ENCODE results near the gene UTP18.

Gene UTP18

GRCh38 chr17:51245535-51245934 lies 14.8 kb upstream of the UTP18 start:
- no peak for DNase-seq (ENCODE audit: extremely low read depth, low read depth)
- TF ChIP-seq CTCF (IDR thresholded peaks at IDR 0.05; ENCODE audit: low read depth, low read length), result no peak

- no peak for TF ChIP-seq CTCF (IDR thresholded peaks at IDR 0.05; ENCODE audit: low read depth, low read length)
- no peak for DNase-seq (ENCODE audit: extremely low read depth, low read depth)
These were observed 10.0 kb upstream of the UTP18 start for GRCh38 chr17:51250314-51250840.

DNA sequence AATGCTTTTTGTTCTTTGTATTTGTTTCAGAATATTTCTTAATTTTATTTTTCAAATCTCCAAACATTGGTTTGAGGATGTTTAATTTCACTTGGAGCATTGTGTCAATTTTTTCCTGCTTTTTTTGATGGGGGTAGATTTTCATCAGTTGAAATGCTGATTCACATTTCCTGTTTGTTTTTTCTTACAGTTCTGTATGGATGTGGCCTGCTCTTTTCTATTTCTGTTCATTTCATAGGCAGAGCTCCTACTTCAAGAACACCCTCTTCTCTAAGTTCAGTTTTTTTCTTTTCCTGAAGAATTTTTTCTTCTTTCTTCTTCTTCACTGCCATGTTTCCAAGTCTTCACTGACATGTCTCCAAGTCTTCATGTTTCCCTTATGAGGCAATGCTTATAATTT lies 9.3 kb upstream of the UTP18 start:
- DNase-seq (ENCODE audit: extremely low read depth, low read depth), result no peak
- no peak for TF ChIP-seq CTCF (IDR thresholded peaks at IDR 0.05; ENCODE audit: low read depth, low read length)

DNA sequence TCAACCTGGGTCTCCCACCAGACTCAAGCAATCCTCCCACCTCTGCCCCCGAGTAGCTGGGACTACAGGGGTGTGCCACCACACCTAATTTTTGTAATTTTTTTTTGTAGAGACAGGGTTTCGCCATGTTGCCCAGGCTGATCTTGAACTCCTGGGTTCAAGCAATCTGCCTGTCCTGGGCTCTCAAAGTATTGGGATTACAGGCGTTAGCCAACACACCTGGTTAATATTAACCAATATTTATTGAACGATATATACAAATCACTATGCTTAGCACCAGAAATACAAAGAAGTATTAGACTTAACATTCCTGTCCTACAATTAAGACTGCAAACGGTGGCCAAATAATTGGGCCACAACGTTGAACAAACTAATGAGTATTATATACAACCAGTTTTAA lies 4.7 kb upstream of the UTP18 start:
- no peak for TF ChIP-seq CTCF (IDR thresholded peaks at IDR 0.05; ENCODE audit: low read depth, low read length)
- DNase-seq (ENCODE audit: extremely low read depth, low read depth), result no peak

GRCh38 chr17:51256101-51256500 lies 4.2 kb upstream of the UTP18 start:
- DNase-seq (ENCODE audit: extremely low read depth, low read depth), result no peak
- no peak for TF ChIP-seq CTCF (IDR thresholded peaks at IDR 0.05; ENCODE audit: low read depth, low read length)

DNA sequence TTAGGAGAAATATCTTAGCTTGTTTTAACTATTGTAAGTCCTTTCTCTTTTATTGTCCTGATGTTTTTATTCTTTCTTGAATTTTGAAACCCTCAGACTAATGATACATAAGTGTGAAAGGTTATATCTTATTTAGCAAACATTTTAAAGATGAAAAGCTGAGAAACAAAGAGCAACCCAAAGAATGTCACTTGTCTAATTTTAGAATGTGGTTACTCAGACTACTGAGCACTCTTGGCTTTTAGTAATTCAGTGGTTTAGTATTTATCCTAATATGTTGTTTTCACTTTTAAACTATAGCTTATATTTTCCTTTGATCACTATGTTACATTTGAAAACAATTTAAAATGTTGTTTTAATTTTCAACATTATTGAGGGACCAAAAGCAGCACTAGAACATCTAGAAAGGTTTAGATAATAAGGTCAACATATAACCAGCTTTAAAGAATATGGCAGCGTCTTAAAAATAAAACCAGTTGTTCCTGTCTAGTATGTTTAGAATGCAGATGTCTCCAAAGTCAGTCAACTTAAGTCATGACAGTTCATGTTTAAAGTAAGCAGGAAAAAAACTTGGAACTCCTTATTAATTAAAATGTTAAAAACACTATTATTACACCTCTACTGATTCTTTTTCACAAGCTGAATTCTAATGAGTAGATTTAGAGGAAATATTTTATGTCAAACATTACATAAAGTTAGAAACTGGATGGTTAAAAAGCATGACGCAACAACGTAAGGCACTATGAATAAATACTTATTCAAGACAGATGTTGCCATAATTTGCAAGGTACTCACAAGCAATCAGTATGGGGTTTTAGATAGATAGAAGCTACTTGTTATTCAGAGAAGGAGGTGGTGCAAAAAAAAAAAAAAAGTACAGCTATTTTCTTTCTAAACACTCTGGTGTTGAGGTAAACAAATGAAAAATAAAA lies 2.9 kb upstream of the UTP18 start:
- DNase-seq (ENCODE audit: extremely low read depth, low read depth), result no peak
- no peak for TF ChIP-seq CTCF (IDR thresholded peaks at IDR 0.05; ENCODE audit: low read depth, low read length)

DNA sequence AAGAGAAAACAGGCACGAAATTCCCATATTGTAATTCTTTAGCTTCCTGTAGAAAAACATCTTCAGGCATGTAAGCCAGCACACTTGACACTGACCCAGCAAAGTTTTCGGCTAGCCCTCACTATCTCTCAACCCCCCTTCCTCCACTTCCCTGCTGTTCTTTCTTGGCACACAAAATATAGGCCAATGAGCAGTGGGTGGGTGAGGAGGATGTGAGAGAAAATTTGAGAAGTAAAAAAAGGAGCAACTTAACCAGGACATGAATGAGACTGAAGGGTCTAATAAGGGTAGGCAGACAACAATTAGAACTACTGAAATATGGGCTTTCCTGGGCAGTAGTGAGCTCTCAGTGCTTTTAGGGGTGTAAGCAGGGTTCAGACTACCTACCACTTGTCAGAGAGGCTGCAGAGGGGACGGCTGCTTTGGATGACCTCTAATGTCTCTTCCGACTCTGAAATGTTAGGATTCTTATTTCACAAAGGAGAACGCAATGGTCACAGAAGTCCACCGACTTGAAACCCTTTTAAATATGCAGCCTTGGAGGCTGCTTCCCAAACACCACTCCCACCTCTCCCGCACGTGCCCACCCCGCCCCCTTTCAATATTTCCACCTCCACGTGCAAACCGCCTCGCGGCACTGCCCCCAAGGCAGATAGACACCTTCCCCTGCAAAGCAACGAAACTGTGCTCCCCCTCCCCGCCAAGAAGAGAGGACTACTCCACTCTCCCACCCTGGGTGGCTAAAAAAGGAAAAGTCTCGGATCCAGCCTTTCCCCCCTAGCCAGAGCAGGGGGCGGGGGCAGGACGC lies 1.4 kb upstream of the UTP18 start:
- TF ChIP-seq CTCF (IDR thresholded peaks at IDR 0.05; ENCODE audit: low read depth, low read length), result no peak

More for the DNA sequence above, 1.4 kb upstream of the UTP18 start:
- DNase-seq (ENCODE audit: extremely low read depth, low read depth), result no peak

All from AG09319 (cell line).